NAMALWA (cell line): ENCODE results near the gene INO80.
"Not testable (repeated sequence)": the region's sequence is repeated elsewhere in the genome, so short reads cannot be mapped to it uniquely, and the experiment has no call there.

Source experiments
- DNase-seq: peaks from one replicate; pipeline ENCODE4 v3.0.0-alpha.2; 2015; ENCODE audit warnings: low spot score

INO80 gene

GRCh38 chr15:41115161-41115651 is 874 bp downstream of the INO80 start:
- peak; percentile 93 for DNase-seq

- DNase-seq, result no peak
Measured at GRCh38 chr15:41106947-41107346, 9.1 kb downstream of the INO80 start.

- no peak for DNase-seq
Measured at GRCh38 chr15:41105348-41106334, 10.4 kb downstream of the INO80 start.

DNA sequence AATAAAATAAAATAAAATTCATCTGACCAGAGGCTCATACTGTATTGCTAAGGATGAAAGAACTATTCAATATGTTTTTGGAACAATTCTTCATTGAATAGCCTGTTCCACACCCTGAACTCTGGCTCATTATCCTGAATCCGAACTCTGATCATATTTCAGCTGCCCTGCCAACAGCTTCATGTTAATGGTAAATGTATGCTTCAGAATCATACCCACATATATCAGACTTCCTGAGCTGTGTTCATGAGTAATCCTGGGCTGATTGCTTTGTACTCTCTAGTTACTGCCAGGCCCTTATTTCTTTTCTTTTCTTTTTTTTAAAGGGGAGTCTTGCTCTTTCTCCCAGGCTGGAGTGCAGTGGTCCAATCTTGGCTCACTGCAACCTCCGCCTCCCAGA is 11.8 kb downstream of the INO80 start:
- DNase-seq, result no peak

DNA sequence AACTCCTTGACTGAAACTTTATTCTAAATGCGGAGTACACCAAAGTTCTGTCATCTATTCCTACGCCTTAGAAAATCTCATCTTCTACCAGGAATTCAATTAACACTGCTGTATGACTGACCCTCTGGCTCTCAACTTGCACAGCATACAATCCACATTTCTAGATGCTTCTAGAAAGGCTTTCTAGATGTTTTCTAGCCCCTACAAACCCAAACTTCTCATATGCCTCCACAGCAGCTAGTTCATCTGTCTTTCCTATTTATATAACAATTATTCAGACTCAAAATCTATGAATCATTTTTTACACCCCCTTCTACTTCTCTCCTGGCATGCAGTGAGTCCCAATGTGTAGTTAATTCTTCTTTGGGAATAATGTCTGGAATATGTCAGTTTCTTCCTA is 13.2 kb downstream of the INO80 start:
- no peak for DNase-seq

GRCh38 chr15:41096178-41096577 is 19.9 kb downstream of the INO80 start:
- no peak for DNase-seq

DNA sequence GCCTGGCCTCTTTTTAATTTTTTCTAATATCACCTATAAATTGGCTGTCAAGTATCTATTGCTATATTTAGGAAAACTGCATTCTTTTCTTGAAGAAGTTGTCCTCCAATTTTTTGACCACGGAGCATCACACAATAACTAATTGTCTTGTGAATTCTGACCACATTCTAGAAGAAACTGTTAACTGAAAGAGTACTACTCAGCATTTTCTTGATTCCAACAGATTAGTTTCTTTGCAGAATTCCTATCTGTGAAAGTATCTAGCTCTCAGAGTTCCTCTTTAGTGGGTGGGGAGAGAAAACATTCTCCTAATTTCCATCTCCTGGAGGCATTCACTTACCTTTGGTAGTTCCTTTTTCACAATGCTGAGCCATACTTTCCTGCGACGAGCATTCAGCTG is 31.1 kb downstream of the INO80 start:
- no peak for DNase-seq

DNA sequence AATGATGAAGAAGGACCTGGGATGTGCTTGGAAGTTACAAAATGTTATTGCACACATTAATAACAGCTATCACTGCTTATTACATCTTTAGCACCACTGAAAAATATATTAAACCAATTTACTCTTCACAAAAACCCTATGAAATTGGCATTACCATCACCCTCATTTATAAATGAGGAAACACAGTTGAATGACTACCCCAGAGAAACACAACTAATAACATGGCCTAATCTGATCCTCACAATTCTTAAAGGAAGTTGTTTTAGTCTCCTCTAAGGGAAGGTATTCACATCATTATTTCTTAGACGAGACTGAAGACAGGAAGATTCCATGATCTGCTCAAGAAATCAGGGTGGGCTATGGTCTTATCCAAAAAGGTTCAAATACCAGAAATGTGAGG is 35.9 kb downstream of the INO80 start:
- peak; percentile 23 for DNase-seq

GRCh38 chr15:41079717-41080116 is 36.4 kb downstream of the INO80 start:
- DNase-seq, result peak; percentile 73

- not testable (repeated sequence) for DNase-seq
Measured at GRCh38 chr15:41078879-41079278, 37.2 kb downstream of the INO80 start.

- no peak for DNase-seq
Measured at GRCh38 chr15:41078125-41078524, 38.0 kb downstream of the INO80 start.

DNA sequence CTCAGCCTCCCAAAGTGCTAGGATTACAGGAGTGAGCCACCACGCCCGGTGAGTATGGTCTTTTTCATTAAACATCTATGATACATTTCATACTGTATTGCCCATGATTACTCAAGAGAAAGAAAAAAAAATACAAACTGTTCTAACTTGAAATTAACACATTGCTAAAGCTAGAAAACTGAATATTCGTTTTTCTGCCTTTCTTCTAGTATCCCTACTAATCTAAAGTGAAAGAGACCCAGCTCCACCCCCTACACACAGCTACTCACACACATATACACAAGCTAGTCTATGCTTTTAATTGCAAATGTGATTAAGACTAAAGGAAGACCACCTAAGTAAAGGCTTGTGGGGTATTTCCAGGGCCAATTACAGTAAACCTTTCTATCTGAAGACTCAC is 43.1 kb downstream of the INO80 start:
- no peak for DNase-seq

DNA sequence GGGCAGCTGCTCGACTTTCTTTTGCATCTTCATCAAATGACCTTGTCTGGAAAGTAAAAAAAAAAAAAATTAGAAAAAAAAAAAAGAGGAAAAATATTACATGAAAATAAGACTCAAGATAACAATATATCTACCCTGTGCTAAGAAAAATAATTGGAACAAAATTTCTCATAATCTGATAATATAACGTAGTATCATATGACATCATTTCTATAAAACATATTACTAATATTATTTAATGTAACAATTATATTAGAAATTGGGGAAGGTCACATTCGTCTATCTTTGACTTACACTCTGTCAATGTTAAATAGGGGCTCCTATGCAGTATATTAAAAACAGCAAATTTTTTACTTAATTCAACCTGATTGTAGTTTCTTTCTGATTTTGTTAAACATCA is 44.1 kb downstream of the INO80 start:
- DNase-seq, result no peak

GRCh38 chr15:41066516-41066915 is 49.6 kb downstream of the INO80 start:
- no peak for DNase-seq

DNA sequence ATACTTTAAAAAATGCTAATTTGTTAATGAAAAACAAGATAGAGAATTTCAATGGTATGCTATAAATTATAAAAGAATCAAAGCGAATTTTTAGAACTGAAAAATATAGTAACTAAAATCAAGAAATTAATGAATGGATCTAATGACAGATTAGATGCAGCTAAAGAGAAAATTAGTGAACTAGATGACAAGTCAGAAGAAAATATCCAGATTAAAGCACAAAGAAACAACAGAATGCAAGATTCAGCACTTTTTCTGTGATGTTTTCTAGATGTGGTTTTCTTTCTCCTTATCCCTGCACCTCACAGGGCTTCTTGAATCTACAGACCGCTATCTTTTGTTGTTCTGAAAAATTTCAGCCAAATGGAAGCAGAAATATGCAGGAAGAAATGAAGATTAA is 54.4 kb downstream of the INO80 start:
- DNase-seq, result no peak

DNA sequence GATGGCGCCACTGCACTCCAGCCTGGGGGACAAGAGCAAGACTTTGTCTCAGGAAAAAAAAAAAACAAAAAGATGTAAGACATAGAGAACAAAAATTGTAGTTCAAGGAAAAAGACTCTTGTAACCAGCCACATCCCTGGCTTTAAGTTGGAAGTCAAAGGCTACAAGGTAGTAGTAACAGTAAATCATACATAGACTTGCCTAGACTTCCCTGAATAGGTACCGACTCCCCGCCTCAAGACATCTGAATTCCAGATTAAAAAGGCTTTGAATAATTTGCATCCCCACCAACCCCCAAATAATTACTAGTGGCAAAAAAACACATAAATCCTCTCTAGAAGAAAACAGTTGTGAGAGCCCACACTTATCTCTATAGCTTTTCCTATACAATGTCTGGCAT is 55.6 kb downstream of the INO80 start:
- DNase-seq, result no peak

GRCh38 chr15:41056810-41057209 is 59.3 kb downstream of the INO80 start:
- no peak for DNase-seq

- no peak for DNase-seq
Measured at GRCh38 chr15:41055706-41056105, 60.4 kb downstream of the INO80 start.

- DNase-seq, result no peak
Measured at GRCh38 chr15:41051139-41051538, 64.9 kb downstream of the INO80 start.

DNA sequence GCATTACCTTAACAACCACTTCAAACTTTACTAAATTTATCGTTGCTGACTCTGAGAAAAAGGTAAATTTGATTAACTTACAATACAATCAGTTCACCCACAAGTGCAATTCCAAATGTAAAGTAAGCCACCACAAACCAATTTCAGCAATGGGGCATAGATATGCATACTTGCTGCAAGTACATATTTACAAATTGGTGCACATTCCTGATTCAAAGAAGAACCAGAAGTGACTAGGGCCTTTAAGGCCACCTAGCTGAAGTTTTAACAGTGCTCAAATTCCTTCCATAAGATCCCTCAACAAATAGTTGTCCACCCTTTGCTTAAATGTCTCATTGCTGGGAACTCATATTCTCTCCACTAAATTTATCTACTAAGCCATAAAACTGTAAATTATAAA is 67.2 kb downstream of the INO80 start:
- DNase-seq, result no peak

DNA sequence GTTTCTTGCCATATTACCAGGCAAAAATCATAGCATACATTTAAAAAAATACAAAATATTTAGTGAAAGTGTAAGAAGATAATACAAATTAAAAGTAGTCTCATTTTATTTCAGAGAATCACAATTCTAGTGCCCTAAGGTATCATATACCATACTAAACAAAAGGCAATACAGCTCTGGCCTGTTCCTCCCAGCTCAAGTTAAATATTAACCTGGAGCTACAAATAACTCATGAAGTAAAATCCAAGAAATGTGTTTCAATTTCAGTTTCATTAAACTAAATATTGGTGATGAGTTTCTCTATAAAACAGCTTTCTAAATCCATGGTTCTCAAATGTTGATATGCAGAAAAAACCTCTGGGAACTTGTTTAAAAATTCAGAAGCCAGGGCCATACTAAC is 67.7 kb downstream of the INO80 start:
- no peak for DNase-seq

- DNase-seq, result no peak
Measured at GRCh38 chr15:41047474-41047873, 68.6 kb downstream of the INO80 start.

DNA sequence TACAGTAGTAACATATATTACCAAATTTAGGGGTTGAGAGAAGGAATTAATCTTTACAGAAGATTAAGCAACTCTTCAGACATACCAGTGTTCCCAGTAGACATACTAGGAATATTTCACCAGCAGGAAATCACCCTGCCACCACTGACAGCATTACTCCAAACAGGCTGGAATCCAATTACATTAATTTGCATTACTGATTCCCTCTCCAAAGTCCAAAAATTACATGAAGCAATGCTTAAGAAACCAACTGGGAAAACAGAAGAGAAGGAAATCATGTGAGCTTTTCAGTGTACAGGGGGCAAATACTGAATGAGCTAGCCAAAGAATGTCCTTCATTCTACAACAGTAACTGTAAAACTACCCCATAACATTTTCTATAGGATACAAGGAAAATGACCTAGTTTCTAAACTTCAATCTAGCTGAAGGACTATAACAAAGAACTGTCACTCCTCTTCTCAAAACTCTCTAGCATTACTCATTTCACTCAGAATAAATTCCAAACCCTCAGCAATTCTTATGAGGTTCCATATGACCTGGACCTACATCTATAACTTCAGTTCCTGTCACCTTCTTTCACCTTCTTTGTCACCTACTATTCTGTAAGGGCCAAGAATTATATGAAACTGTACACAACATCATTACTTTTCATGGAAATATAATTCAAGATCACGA is 72.7 kb downstream of the INO80 start:
- no peak for DNase-seq
